HEK293 (cell line): ENCODE results near the gene GUSB.

ENCODE experiments used
- HOXA7 ChIP-seq: sonication (generic); formaldehyde crosslinking; IDR thresholded peaks from 2 replicates; pipeline ENCODE4 v1.8.1; 2022; ENCODE audit warnings: missing genetic modification reagents, borderline replicate concordance
- SP3 ChIP-seq: fragments of 450-650 bp; formaldehyde crosslinking; IDR thresholded peaks from 2 replicates; pipeline ENCODE4 v1.5.1; 2016; ENCODE audit warnings: missing biosample characterization, missing genetic modification characterization
- YY1 ChIP-seq: fragments of 450-650 bp; formaldehyde crosslinking; IDR thresholded peaks from 2 replicates; pipeline ENCODE4 v1.5.1; 2018; ENCODE audit warnings: missing biosample characterization, missing genetic modification characterization
- ZBTB20 ChIP-seq: fragments of 450-650 bp; formaldehyde crosslinking; IDR thresholded peaks from 2 replicates; pipeline ENCODE4 v1.5.1; 2016; ENCODE audit warnings: missing biosample characterization, missing genetic modification characterization
- ZNF132 ChIP-seq: fragments of 450-650 bp; formaldehyde crosslinking; IDR thresholded peaks from 2 replicates; pipeline ENCODE4 v1.5.1; 2017; ENCODE audit warnings: missing biosample characterization, missing genetic modification characterization, borderline replicate concordance
- ZNF133 ChIP-seq: fragments of 450-650 bp; formaldehyde crosslinking; IDR thresholded peaks from 2 replicates; pipeline ENCODE4 v1.5.1; 2016; ENCODE audit warnings: missing biosample characterization, missing genetic modification characterization
- ZNF211 ChIP-seq: fragments of 450-650 bp; formaldehyde crosslinking; IDR thresholded peaks from 2 replicates; pipeline ENCODE4 v1.5.1; 2016; ENCODE audit warnings: low read depth, missing biosample characterization, missing genetic modification characterization
- ZNF23 ChIP-seq: fragments of 450-650 bp; formaldehyde crosslinking; IDR thresholded peaks from 2 replicates; pipeline ENCODE4 v1.5.1; 2016; ENCODE audit warnings: missing biosample characterization, missing genetic modification characterization, borderline replicate concordance
- ZNF24 ChIP-seq: fragments of 450-650 bp; formaldehyde crosslinking; IDR thresholded peaks from 2 replicates; pipeline ENCODE4 v1.5.1; 2016; ENCODE audit warnings: missing biosample characterization, missing genetic modification characterization
- ZNF248 ChIP-seq: fragments of 450-650 bp; formaldehyde crosslinking; IDR thresholded peaks from 2 replicates; pipeline ENCODE4 v1.5.1; 2017; ENCODE audit warnings: missing biosample characterization, missing genetic modification characterization
- ZNF311 ChIP-seq: fragments of 450-650 bp; formaldehyde crosslinking; IDR thresholded peaks from 2 replicates; pipeline ENCODE4 v1.5.1; 2017; ENCODE audit warnings: missing biosample characterization, missing genetic modification characterization, borderline replicate concordance
- ZNF354C ChIP-seq: fragments of 450-650 bp; formaldehyde crosslinking; IDR thresholded peaks from 2 replicates; pipeline ENCODE4 v1.5.1; 2016; ENCODE audit warnings: missing biosample characterization, missing genetic modification characterization, low read depth, borderline replicate concordance
- ZNF404 ChIP-seq: fragments of 450-650 bp; formaldehyde crosslinking; IDR thresholded peaks from 2 replicates; pipeline ENCODE4 v1.5.1; 2017; ENCODE audit warnings: missing biosample characterization, missing genetic modification characterization
- ZNF426 ChIP-seq: fragments of 450-650 bp; formaldehyde crosslinking; IDR thresholded peaks from 2 replicates; pipeline ENCODE4 v1.5.1; 2017; ENCODE audit warnings: missing biosample characterization, missing genetic modification characterization, mild to moderate bottlenecking, inconsistent platforms, moderate library complexity
- ZNF501 ChIP-seq: fragments of 450-650 bp; formaldehyde crosslinking; IDR thresholded peaks from 2 replicates; pipeline ENCODE4 v1.5.1; 2016; ENCODE audit warnings: missing biosample characterization, missing genetic modification characterization
- ZNF514 ChIP-seq: fragments of 450-650 bp; formaldehyde crosslinking; IDR thresholded peaks from 2 replicates; pipeline ENCODE4 v1.5.1; 2016; ENCODE audit warnings: missing biosample characterization, missing genetic modification characterization
- ZNF529 ChIP-seq: fragments of 450-650 bp; formaldehyde crosslinking; IDR thresholded peaks from 2 replicates; pipeline ENCODE4 v1.5.1; 2017; ENCODE audit warnings: missing genetic modification characterization, missing biosample characterization; ENCODE audit not compliant: insufficient replicate concordance
- ZNF530 ChIP-seq: fragments of 450-650 bp; formaldehyde crosslinking; IDR thresholded peaks from 2 replicates; pipeline ENCODE4 v1.5.1; 2016; ENCODE audit warnings: low read depth, missing biosample characterization, missing genetic modification characterization
- ZNF555 ChIP-seq: fragments of 450-650 bp; formaldehyde crosslinking; conservative IDR thresholded peaks from 2 replicates; pipeline ENCODE4 v1.5.1; 2017; ENCODE audit warnings: missing biosample characterization, mild to moderate bottlenecking, missing genetic modification characterization, inconsistent platforms
- ZNF585B ChIP-seq: fragments of 450-650 bp; formaldehyde crosslinking; IDR thresholded peaks from 2 replicates; pipeline ENCODE4 v1.5.1; 2016; ENCODE audit warnings: missing biosample characterization, missing genetic modification characterization
- ZNF658 ChIP-seq: fragments of 450-650 bp; formaldehyde crosslinking; IDR thresholded peaks from 2 replicates; pipeline ENCODE4; 2016; ENCODE audit warnings: missing biosample characterization, missing genetic modification characterization
- ZNF707 ChIP-seq: fragments of 450-650 bp; formaldehyde crosslinking; IDR thresholded peaks from 2 replicates; pipeline ENCODE4 v1.5.1; 2016; ENCODE audit warnings: missing biosample characterization, missing genetic modification characterization
- ZSCAN16 ChIP-seq: fragments of 450-650 bp; formaldehyde crosslinking; IDR thresholded peaks from 2 replicates; pipeline ENCODE4 v1.5.1; 2016; ENCODE audit warnings: missing biosample characterization, missing genetic modification characterization
- ZSCAN23 ChIP-seq: fragments of 450-650 bp; formaldehyde crosslinking; IDR thresholded peaks from 2 replicates; pipeline ENCODE4 v1.5.1; 2016; ENCODE audit warnings: missing biosample characterization, missing genetic modification characterization
- TF ChIP-seq, protein P1 (sequence below): fragments of 450-650 bp; formaldehyde crosslinking; IDR thresholded peaks from 2 replicates; pipeline ENCODE4 v1.5.1; 2017; ENCODE audit warnings: missing biosample characterization, missing genetic modification characterization
- TF ChIP-seq, protein P2 (sequence below): fragments of 450-650 bp; formaldehyde crosslinking; IDR thresholded peaks from 2 replicates; pipeline ENCODE4 v1.5.1; 2017; ENCODE audit warnings: missing biosample characterization, missing genetic modification characterization
- TF ChIP-seq, protein P3 (sequence below): fragments of 450-650 bp; formaldehyde crosslinking; IDR thresholded peaks from 2 replicates; pipeline ENCODE4 v1.5.1; 2016; ENCODE audit warnings: missing biosample characterization, missing genetic modification characterization
- TF ChIP-seq, protein P4 (sequence below): fragments of 450-650 bp; formaldehyde crosslinking; IDR thresholded peaks from 2 replicates; pipeline ENCODE4 v1.5.1; 2016; ENCODE audit warnings: missing biosample characterization, missing genetic modification characterization
- TF ChIP-seq, protein P5 (sequence below): fragments of 450-650 bp; formaldehyde crosslinking; IDR thresholded peaks from 2 replicates; pipeline ENCODE4 v1.5.0; 2017; ENCODE audit warnings: missing biosample characterization, missing genetic modification characterization, borderline replicate concordance
- TF ChIP-seq, protein P6 (sequence below): fragments of 450-650 bp; formaldehyde crosslinking; IDR thresholded peaks from 2 replicates; pipeline ENCODE4 v1.5.1; 2017; ENCODE audit warnings: missing biosample characterization, missing genetic modification characterization

The GUSB gene

DNA sequence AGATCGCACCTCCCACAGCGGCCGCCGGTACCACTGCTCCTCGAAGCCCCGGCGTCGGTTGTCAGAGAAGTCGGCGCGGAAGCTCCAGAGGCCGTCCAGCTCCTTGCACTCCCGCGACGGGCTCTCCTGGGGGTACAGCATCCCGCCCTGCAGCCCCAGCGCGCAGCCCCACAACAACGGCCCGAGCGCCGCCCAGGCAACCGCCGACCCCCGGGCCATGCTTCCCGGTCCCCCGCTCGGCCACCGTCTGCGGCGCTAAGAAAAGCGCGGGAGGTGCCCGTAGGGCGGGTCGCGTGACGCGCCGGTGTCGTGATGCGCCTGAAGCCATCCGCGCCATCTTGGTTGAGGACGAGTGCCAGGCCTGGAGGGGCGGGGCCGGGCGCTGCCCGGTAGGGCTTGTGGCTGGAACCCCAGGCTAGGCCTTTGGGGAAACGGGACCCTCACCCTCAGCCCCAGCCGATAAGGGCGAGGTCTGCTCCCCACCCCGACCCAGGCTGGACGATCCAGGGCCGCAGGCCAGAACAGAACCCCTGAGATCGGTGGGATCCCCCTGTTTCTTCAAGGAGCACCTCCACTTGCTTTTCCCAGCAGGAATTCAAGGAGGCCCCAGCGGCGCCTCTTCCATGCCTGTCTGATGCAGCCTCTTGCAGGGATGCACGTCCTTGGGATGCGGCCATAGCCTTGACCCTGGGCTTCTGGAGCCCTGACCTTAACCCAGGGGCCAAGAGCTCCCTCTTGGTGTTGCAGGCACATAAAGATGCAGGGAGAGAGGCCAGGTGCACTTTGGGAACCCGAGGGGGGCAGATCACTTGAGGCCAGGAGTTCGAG lies at the start of gene GUSB (continued):
- TF ChIP-seq ZNF404 (tag by site-specific recombination) (no peak), ZSCAN23 (no peak), HOXA7 (CRISPR knock-in tag) (no peak), ZNF529 (tag by site-specific recombination) (no peak), ZNF426 (no peak), ZNF530 (no peak), ZNF555 (tag by site-specific recombination) (no peak), ZNF248 (tag by site-specific recombination) (no peak), ZNF707 (no peak), ZBTB20 (peak; percentile 75), ZNF354C (no peak), ZNF24 (tag by site-specific recombination) (peak; percentile 64; the same call in 1 of the 2 replicates), ZNF501 (tag by site-specific recombination) (peak; percentile 97), SP3 (peak; percentile 89), ZNF133 (tag by site-specific recombination) (no peak), ZNF514 (tag by site-specific recombination) (no peak), ZNF658 (tag by site-specific recombination) (no peak), YY1 (peak; percentile 96), ZNF132 (tag by site-specific recombination) (no peak), ZNF311 (no peak), ZNF211 (tag by site-specific recombination) (no peak), ZNF585B (no peak), ZSCAN16 (no peak), ZNF23 (no peak)
- TF ChIP-seq, protein P1, sequence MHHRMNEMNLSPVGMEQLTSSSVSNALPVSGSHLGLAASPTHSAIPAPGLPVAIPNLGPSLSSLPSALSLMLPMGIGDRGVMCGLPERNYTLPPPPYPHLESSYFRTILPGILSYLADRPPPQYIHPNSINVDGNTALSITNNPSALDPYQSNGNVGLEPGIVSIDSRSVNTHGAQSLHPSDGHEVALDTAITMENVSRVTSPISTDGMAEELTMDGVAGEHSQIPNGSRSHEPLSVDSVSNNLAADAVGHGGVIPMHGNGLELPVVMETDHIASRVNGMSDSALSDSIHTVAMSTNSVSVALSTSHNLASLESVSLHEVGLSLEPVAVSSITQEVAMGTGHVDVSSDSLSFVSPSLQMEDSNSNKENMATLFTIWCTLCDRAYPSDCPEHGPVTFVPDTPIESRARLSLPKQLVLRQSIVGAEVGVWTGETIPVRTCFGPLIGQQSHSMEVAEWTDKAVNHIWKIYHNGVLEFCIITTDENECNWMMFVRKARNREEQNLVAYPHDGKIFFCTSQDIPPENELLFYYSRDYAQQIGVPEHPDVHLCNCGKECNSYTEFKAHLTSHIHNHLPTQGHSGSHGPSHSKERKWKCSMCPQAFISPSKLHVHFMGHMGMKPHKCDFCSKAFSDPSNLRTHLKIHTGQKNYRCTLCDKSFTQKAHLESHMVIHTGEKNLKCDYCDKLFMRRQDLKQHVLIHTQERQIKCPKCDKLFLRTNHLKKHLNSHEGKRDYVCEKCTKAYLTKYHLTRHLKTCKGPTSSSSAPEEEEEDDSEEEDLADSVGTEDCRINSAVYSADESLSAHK (tag by site-specific recombination), result no peak
- TF ChIP-seq, protein P2, sequence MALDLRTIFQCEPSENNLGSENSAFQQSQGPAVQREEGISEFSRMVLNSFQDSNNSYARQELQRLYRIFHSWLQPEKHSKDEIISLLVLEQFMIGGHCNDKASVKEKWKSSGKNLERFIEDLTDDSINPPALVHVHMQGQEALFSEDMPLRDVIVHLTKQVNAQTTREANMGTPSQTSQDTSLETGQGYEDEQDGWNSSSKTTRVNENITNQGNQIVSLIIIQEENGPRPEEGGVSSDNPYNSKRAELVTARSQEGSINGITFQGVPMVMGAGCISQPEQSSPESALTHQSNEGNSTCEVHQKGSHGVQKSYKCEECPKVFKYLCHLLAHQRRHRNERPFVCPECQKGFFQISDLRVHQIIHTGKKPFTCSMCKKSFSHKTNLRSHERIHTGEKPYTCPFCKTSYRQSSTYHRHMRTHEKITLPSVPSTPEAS (tag by site-specific recombination), result peak; percentile 21; the same call in 1 of the 2 replicates
- TF ChIP-seq, protein P3, sequence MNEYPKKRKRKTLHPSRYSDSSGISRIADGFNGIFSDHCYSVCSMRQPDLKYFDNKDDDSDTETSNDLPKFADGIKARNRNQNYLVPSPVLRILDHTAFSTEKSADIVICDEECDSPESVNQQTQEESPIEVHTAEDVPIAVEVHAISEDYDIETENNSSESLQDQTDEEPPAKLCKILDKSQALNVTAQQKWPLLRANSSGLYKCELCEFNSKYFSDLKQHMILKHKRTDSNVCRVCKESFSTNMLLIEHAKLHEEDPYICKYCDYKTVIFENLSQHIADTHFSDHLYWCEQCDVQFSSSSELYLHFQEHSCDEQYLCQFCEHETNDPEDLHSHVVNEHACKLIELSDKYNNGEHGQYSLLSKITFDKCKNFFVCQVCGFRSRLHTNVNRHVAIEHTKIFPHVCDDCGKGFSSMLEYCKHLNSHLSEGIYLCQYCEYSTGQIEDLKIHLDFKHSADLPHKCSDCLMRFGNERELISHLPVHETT (tag by site-specific recombination), result peak; percentile 52; the same call in 1 of the 2 replicates
- TF ChIP-seq, protein P4, sequence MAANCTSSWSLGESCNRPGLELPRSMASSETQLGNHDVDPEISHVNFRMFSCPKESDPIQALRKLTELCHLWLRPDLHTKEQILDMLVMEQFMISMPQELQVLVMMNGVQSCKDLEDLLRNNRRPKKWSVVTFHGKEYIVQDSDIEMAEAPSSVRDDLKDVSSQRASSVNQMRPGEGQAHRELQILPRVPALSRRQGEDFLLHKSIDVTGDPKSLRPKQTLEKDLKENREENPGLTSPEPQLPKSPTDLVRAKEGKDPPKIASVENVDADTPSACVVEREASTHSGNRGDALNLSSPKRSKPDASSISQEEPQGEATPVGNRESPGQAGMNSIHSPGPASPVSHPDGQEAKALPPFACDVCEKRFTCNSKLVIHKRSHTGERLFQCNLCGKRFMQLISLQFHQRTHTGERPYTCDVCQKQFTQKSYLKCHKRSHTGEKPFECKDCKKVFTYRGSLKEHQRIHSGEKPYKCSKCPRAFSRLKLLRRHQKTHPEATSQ (tag by site-specific recombination), result 0 out of 2 replicates have a peak, but pooled peaks have one; percentile 47
- TF ChIP-seq, protein P5, sequence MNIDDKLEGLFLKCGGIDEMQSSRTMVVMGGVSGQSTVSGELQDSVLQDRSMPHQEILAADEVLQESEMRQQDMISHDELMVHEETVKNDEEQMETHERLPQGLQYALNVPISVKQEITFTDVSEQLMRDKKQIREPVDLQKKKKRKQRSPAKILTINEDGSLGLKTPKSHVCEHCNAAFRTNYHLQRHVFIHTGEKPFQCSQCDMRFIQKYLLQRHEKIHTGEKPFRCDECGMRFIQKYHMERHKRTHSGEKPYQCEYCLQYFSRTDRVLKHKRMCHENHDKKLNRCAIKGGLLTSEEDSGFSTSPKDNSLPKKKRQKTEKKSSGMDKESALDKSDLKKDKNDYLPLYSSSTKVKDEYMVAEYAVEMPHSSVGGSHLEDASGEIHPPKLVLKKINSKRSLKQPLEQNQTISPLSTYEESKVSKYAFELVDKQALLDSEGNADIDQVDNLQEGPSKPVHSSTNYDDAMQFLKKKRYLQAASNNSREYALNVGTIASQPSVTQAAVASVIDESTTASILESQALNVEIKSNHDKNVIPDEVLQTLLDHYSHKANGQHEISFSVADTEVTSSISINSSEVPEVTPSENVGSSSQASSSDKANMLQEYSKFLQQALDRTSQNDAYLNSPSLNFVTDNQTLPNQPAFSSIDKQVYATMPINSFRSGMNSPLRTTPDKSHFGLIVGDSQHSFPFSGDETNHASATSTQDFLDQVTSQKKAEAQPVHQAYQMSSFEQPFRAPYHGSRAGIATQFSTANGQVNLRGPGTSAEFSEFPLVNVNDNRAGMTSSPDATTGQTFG (tag by site-specific recombination), result no peak
- TF ChIP-seq, protein P6, sequence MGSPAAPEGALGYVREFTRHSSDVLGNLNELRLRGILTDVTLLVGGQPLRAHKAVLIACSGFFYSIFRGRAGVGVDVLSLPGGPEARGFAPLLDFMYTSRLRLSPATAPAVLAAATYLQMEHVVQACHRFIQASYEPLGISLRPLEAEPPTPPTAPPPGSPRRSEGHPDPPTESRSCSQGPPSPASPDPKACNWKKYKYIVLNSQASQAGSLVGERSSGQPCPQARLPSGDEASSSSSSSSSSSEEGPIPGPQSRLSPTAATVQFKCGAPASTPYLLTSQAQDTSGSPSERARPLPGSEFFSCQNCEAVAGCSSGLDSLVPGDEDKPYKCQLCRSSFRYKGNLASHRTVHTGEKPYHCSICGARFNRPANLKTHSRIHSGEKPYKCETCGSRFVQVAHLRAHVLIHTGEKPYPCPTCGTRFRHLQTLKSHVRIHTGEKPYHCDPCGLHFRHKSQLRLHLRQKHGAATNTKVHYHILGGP (tag by site-specific recombination), result no peak
